Activated CD4-positive, alpha-beta T cell treated with anti-CD3 and anti-CD28 coated beads for 36 hours (primary cell): ENCODE measurements around the gene NAP1L2. TPM values are rescaled to one million over a fixed set of nuclear protein-coding genes. Genes with fewer than 3 reads are reported as not detected.
"Not testable (repeated sequence)": the region's sequence is repeated elsewhere in the genome, so short reads cannot be mapped to it uniquely, and the experiment has no call there.

Source experiments
- ATAC-seq: fragments of 200-7000 bp; cut with Tn5 transposase; one replicate; pipeline ENCODE4 v1.10.0; 2021; ENCODE audit warnings: mild to moderate bottlenecking, moderate library complexity
- CTCF ChIA-PET: fragments of 350-600 bp; sonication (Branson Sonifier 250); formaldehyde crosslinking; loops from one replicate; lab custom pipeline; 2021; ENCODE audit warnings: antibody characterized with exemption; lab: Charles Lee
- POLR2A ChIA-PET: fragments of 350-600 bp; sonication (Branson Sonifier 250); formaldehyde crosslinking; loops from one replicate; lab custom pipeline; 2021; ENCODE audit warnings: antibody characterized with exemption, inconsistent platforms; lab: Charles Lee
- DNase-seq: peaks from one replicate; pipeline ENCODE4 v3.0.0-alpha.2; 2020
- H3K27ac Mint-ChIP-seq: one replicate; pipeline ENCODE4 v1.8.0; 2021; ENCODE audit warnings: mixed read lengths
- H3K27me3 Mint-ChIP-seq: one replicate; pipeline ENCODE4 v1.8.0; 2021; ENCODE audit warnings: mixed read lengths
- H3K36me3 Mint-ChIP-seq: one replicate; pipeline ENCODE4 v1.8.0; 2021; ENCODE audit warnings: low read depth, mixed read lengths
- H3K4me1 Mint-ChIP-seq: one replicate; pipeline ENCODE4 v1.8.0; 2021; ENCODE audit warnings: mixed read lengths
- H3K4me3 Mint-ChIP-seq: one replicate; pipeline ENCODE4 v1.8.0; 2021; ENCODE audit warnings: mild to moderate bottlenecking, moderate library complexity, mixed read lengths
- H3K9me3 Mint-ChIP-seq: one replicate; pipeline ENCODE4 v1.8.0; 2021; ENCODE audit warnings: low read depth, mixed read lengths
- intact Hi-C, 2 experiments: fragments of 100-400 bp; cut with DNase I in 1 of 2; cut with micrococcal nuclease in 1 of 2; formaldehyde crosslinking; loops; one replicate each; pipeline versions ENCODE4 v1.14.2 to v1.15.1; 2022 to 2024; cut with DNase I, micrococcal nuclease
- total RNA-seq, 2 experiments: library from RNA; stranded (reverse); gene quantifications; one replicate each; pipeline ENCODE4 v1.2.3, GENCODE V29; 2021

Gene NAP1L2, protein sequence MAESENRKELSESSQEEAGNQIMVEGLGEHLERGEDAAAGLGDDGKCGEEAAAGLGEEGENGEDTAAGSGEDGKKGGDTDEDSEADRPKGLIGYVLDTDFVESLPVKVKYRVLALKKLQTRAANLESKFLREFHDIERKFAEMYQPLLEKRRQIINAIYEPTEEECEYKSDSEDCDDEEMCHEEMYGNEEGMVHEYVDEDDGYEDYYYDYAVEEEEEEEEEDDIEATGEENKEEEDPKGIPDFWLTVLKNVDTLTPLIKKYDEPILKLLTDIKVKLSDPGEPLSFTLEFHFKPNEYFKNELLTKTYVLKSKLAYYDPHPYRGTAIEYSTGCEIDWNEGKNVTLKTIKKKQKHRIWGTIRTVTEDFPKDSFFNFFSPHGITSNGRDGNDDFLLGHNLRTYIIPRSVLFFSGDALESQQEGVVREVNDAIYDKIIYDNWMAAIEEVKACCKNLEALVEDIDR
- total RNA-seq: 1 to 10 TPM; 1.9 to 2.9 TPM

- ATAC-seq (peak; percentile 91), DNase-seq (peak; percentile 62)
- peak within 1 kb of the TSS; percentile 92 for H3K4me3 Mint-ChIP-seq
- CTCF ChIA-PET: no interaction called here
- POLR2A ChIA-PET: no interaction called here
- peaks cover 17% of the 10 kb centered on the region for H3K4me1 Mint-ChIP-seq
- intact Hi-C loops: loop anchor here in 1 of 2 experiments (10.0 kb wide), 2 partner anchors 940 to 1400 kb away; partner anchors contain the start of genes RLIM and RPS4X
- H3K27me3 Mint-ChIP-seq: peaks cover 2% of the 10 kb centered on the region
- no peaks in the 10 kb centered on the region for H3K9me3 Mint-ChIP-seq
- no peaks in the 10 kb centered on the region for H3K36me3 Mint-ChIP-seq
- peak within 1 kb of the TSS; percentile 89 for H3K27ac Mint-ChIP-seq
These were observed at the start of gene NAP1L2 for GRCh38 chrX:73214426-73215094. Gene NAP1L2, minus strand, starts transcription at chrX:73214851. Its CDS starts 359 bp downstream, at chrX:73214492.

DNA sequence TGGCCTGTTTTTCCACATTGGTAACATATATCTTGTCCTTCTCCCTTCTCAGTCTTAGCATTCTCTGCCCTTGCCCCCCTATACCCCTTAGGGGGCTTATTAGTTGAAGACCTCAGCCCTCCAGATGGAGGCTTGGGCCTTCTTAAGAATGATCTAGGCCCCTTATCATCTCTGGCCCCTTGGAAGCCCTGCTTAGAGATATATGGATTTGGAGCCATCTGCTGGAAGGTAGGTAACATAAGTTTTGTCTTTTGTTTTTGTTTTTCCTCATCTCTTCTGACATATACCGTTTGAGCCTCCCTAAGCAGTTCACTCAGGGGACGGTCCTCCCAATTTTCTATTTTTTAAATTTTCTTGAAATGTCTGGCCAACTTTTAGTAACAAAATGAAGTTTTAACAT lies 48.3 kb upstream of the NAP1L2 start:
- ChIA-PET CTCF (no interaction called here), POLR2A (no interaction called here)
- Mint-ChIP-seq H3K4me1 (no peaks in the 10 kb centered on the region), H3K4me3 (no peak overlapping the region), H3K9me3 (no peaks in the 10 kb centered on the region), H3K27me3 (no peaks in the 10 kb centered on the region), H3K36me3 (no peaks in the 10 kb centered on the region), H3K27ac (no peak overlapping the region)
- intact Hi-C loops: no loop called here
- ATAC-seq: no peak
- DNase-seq: no peak

DNA sequence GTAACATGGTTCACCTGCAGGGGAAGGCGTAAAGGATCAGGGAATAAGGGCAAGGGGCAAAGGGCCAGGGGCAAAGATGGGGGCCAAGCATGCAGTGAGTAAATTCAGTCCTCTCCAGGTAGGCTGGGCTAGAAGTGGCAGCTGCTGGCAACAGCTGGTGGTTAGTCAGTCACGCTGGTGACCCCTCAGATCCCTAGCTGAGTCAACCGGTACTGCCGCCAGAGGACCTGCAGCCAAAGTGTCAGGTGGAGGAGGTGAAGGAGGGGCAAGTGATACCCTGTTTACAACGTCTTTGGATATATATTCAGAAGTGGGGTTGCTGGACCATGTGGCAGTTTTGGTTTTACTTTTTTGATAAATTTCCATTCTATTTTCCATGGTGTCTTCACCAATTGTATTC lies 24.6 kb upstream of the NAP1L2 start:
- ATAC-seq (no peak), DNase-seq (peak; percentile 5)
- no peaks in the 10 kb centered on the region for H3K27me3 Mint-ChIP-seq
- H3K4me1 Mint-ChIP-seq: no peaks in the 10 kb centered on the region
- intact Hi-C loops: no loop called here
- no peak overlapping the region for H3K27ac Mint-ChIP-seq
- ChIA-PET CTCF (no interaction called here), POLR2A (no interaction called here)
- no peaks in the 10 kb centered on the region for H3K36me3 Mint-ChIP-seq
- no peaks in the 10 kb centered on the region for H3K9me3 Mint-ChIP-seq
- no peak overlapping the region for H3K4me3 Mint-ChIP-seq

DNA sequence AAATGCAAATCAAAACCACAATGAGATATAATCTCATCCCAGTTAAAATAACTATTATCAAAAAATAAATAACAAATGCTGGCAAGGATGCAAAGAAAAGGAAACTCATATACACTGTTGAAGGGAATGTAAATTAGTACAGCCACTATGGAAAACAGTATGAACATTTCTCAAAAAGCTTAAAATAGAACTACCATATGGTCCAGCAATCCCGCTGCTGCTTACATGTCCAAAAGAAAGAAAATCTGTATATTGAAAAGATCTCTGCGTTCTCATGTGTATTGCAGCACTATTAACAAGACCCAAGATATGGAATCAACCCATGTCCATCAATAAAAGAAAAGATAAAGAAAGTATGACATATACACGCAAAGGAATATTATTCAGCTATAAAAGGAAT lies 3.0 kb upstream of the NAP1L2 start:
- ChIA-PET CTCF (no interaction called here), POLR2A (no interaction called here)
- Mint-ChIP-seq H3K9me3 (no peaks in the 10 kb centered on the region), H3K4me3 (no peak overlapping the region), H3K36me3 (peaks cover 2% of the 10 kb centered on the region), H3K4me1 (peaks cover 15% of the 10 kb centered on the region), H3K27ac (no peak overlapping the region), H3K27me3 (peaks cover 4% of the 10 kb centered on the region)
- ATAC-seq (no peak), DNase-seq (no peak)
- intact Hi-C loops: loop anchor here in 1 of 2 experiments (10.0 kb wide), 2 partner anchors 943 to 1397 kb away; partner anchors contain the start of genes RLIM and RPS4X

DNA sequence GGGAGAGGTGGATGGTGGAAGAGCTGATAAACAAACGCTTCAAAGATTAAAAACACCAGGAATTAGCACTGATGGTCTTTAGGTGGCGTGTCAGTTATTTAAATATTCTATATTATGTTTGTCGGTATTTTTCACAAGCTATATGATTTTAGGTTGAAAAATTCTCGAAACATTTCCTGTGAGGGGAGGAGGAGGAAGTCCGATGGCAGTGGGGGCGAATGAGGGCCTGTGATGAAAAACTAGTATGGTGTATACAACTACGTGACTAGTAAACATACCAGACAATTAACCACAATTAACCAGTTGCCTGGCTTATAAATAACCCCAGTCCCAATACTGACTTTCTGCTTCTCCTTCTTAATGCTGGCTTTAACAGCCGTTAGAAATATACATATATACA lies 595 bp upstream of the NAP1L2 start:
- peak; percentile 5 for ATAC-seq
- POLR2A ChIA-PET: no interaction called here
- no peaks in the 10 kb centered on the region for H3K9me3 Mint-ChIP-seq

GRCh38 chrX:73213734-73214425 lies 771 bp downstream of the NAP1L2 start:
- POLR2A ChIA-PET: no interaction called here
- no peaks in the 10 kb centered on the region for H3K36me3 Mint-ChIP-seq
- peak overlapping the region; percentile 89 for H3K27ac Mint-ChIP-seq
- intact Hi-C loops: loop anchor here in 1 of 2 experiments (10.0 kb wide), 2 partner anchors 939 to 1401 kb away; partner anchors contain the start of genes RLIM and RPS4X
- peak overlapping the region; percentile 92 for H3K4me3 Mint-ChIP-seq
- DNase-seq (no peak), ATAC-seq (peak; percentile 56)
- no peaks in the 10 kb centered on the region for H3K9me3 Mint-ChIP-seq
- CTCF ChIA-PET: interaction anchor here (0.7 kb wide), 1 partner anchor 663 kb away, joined by 3 read pairs; no protein-coding TSS in a partner anchor
- H3K27me3 Mint-ChIP-seq: peaks cover 2% of the 10 kb centered on the region
- H3K4me1 Mint-ChIP-seq: peaks cover 17% of the 10 kb centered on the region

More for the DNA sequence above, 595 bp upstream of the NAP1L2 start:
- Mint-ChIP-seq H3K27ac (peak overlapping the region; percentile 89), H3K27me3 (peaks cover 2% of the 10 kb centered on the region), H3K36me3 (no peaks in the 10 kb centered on the region), H3K4me3 (peak overlapping the region; percentile 92), H3K4me1 (peaks cover 17% of the 10 kb centered on the region)
- intact Hi-C loops: loop anchor here in 1 of 2 experiments (10.0 kb wide), 2 partner anchors 940 to 1400 kb away; partner anchors contain the start of genes RLIM and RPS4X
- DNase-seq: peak; percentile 5
- CTCF ChIA-PET: no interaction called here

DNA sequence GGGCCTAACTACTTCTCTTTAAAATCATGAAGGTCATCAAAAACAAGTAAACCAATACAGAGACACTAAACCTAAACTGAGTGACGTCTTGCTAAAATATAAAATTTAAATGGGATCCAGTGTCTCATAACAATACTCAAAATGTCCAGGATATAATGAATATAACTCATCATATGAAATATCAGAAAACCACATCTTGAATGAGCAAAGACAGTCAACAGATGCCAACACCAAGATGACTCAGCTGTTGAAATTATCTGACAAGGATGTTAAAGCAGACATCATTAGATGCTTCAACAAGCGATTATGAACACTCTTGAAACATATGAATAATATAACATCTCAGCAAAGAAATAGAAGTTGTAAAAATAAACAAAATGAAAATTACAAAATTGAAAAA lies 8.3 kb downstream of the NAP1L2 start:
- peaks cover 1% of the 10 kb centered on the region for H3K9me3 Mint-ChIP-seq
- H3K27me3 Mint-ChIP-seq: no peaks in the 10 kb centered on the region
- ChIA-PET POLR2A (no interaction called here), CTCF (no interaction called here)
- peaks cover 4% of the 10 kb centered on the region for H3K36me3 Mint-ChIP-seq
- DNase-seq (no peak), ATAC-seq (no peak)
- intact Hi-C loops: no loop called here
- H3K27ac Mint-ChIP-seq: no peak overlapping the region
- H3K4me3 Mint-ChIP-seq: no peak overlapping the region
- no peaks in the 10 kb centered on the region for H3K4me1 Mint-ChIP-seq

- no peaks in the 10 kb centered on the region for H3K9me3 Mint-ChIP-seq
- no peak overlapping the region for H3K27ac Mint-ChIP-seq
- H3K36me3 Mint-ChIP-seq: no peaks in the 10 kb centered on the region
- H3K4me3 Mint-ChIP-seq: no peak overlapping the region
- no peak for ATAC-seq
- DNase-seq: no peak
- ChIA-PET POLR2A (no interaction called here), CTCF (no interaction called here)
- H3K27me3 Mint-ChIP-seq: peaks cover 4% of the 10 kb centered on the region
- H3K4me1 Mint-ChIP-seq: no peaks in the 10 kb centered on the region
- intact Hi-C loops: no loop called here
These were observed 32.0 kb downstream of the NAP1L2 start for GRCh38 chrX:73182502-73183114.

- CTCF ChIA-PET, POLR2A ChIA-PET: not testable (repeated sequence)
These were observed 45.7 kb downstream of the NAP1L2 start for GRCh38 chrX:73168945-73169344.

More at GRCh38 chrX:73168945-73169344, 45.7 kb downstream of the NAP1L2 start:
- H3K27ac Mint-ChIP-seq, DNase-seq, H3K4me3 Mint-ChIP-seq, H3K36me3 Mint-ChIP-seq, H3K9me3 Mint-ChIP-seq, intact Hi-C loops, H3K27me3 Mint-ChIP-seq, ATAC-seq, H3K4me1 Mint-ChIP-seq: not testable (repeated sequence)
